HG03175 (cell line): ENCODE data around the gene HSD17B2.
"Not testable (repeated sequence)": the region's sequence is repeated elsewhere in the genome, so short reads cannot be mapped to it uniquely, and the experiment has no call there.

Experiments used
- ATAC-seq: cut with Tn5 transposase; IDR thresholded peaks from one replicate; pipeline ENCODE4 v1.9.1; 2021; ENCODE audit warnings: mild to moderate bottlenecking, moderate library complexity; ENCODE audit not compliant: unreplicated experiment

The HSD17B2 gene

DNA sequence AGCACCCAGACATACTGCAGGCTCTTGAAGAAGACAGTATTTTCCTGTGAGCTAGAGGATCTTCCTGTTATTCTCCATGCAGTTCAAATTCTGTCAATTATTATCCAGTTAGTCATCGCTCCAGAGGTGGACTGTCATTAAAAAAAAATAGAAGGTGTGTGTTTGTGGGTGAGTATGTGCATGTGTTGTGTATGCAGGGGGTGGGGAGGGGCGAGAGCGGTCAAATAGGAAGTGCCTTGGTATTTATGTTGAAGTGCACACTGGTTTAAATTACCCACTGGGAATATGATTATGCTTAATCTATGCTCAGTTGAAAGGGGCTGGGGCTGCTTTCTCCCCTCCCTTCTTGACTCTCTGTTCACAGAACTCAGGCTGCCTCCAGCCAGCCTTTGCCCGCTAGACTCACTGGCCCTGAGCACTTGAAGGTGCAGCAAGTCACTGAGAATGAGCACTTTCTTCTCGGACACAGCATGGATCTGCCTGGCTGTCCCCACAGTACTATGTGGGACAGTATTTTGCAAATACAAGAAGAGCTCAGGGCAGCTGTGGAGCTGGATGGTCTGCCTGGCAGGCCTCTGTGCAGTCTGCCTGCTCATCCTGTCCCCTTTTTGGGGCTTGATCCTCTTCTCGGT, at the start of gene HSD17B2:
Gene HSD17B2, plus strand, starts transcription at position 273 of the 632 bp plus-strand sequence. Its CDS starts 172 bp downstream, at position 445.
- no peak for ATAC-seq

- ATAC-seq = no peak
These were observed 47.9 kb upstream of the HSD17B2 start for GRCh38 chr16:81987121-81987520.

GRCh38 chr16:81987706-81988105, 47.3 kb upstream of the HSD17B2 start:
- ATAC-seq = no peak

DNA sequence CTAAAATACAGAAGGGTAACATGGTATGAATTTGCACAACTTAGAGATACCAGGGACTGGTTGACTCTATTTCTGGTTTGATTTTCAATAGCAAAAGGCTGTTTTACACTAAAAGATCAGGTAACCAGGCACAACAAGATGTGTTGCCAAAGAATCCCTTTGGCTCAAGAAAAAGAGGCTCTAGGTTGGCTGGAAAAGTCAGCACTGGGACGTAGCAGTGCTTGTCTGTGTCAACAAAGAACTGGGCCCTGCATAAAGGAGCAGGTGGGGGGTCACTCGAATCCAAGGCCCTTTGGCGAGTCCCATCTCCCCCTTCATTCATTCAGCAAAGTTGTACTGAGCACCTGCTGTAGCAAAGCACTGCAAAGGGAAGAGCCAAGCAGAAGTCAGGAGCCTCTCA, 42.2 kb upstream of the HSD17B2 start:
- ATAC-seq = no peak

GRCh38 chr16:81994485-81994884, 40.6 kb upstream of the HSD17B2 start:
- ATAC-seq = no peak

DNA sequence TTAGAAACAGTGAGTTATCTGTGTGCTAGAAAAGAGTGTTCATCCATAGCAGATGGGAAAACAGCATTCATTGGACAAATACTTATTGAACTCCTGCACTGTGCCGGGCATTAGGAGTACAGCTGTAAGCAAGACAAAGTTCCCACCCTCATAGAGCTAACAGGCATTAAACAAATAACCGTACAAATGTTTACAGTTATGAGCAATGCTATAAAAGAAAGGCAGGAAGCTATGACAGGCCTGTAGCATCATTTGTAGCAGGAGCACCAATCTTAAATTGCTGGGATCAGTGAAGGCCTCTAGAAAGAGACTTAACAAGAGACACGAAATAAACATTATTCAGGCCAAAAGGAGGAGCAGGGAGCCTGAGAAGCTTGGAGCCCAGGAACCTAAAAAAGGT, 39.4 kb upstream of the HSD17B2 start:
- ATAC-seq = no peak

DNA sequence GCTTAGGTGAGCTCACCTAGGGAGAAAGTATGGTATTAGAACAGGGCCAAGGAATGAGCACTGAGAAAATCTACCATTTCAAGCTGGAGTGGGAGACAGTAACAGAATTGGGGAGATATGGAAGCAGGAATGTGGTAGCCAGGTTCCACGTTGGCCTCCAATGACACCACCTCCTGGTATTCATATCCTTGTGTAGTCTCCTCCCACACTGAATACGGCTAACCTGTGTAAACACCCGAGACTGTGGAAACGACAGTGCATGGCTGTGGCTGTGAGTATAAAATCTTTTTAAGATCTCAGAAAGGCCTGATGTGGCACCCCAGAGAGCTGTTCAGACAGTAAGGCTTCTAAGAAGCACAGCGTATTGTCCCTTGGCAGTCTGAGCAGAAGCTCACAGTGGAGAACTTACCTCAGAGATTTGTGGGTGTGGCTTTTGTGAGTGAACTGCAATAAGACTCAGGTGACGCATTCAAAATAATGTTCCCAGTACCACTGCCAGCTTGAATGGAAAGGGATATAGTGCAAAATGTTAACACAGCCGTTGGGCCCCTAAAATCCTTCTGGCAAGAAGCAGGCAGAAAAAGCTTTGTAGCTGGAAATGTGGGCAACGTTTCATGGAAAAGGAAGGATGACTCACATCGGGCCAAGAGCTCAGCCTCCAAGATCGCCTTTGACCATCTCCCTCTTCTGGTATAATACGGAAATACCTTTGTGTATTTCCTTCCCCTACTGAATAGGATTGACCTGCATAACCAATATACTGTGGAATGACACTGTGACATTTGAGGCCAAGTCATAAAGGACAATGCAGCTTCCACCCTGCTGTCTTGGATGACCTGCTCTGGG, 38.2 kb upstream of the HSD17B2 start:
- ATAC-seq = no peak

GRCh38 chr16:81997738-81998137, 37.3 kb upstream of the HSD17B2 start:
- no peak for ATAC-seq

DNA sequence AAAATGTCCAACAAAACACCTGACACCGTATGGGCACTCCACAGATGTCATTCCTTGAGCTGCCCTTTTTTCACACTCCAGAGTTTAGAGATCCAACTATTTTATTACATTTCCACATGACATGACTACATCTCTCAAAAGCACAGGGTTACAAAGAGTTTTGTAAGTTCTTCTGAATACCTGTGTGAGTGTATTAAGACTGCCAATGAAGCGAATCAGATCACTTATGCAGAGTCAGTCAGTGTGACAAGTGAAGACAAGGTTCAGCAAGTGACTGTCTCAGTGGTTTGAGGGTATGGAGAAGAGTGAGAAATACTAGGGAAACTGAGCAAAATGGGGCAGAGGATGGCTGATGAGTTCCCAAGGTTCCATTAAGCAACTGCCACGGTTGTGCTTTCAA, 32.2 kb upstream of the HSD17B2 start:
- no peak for ATAC-seq

GRCh38 chr16:82004601-82005000, 30.5 kb upstream of the HSD17B2 start:
- ATAC-seq = no peak

- no peak for ATAC-seq
These were observed 29.8 kb upstream of the HSD17B2 start for GRCh38 chr16:82005027-82005830.

- ATAC-seq = no peak
These were observed 29.0 kb upstream of the HSD17B2 start for GRCh38 chr16:82006036-82006435.

DNA sequence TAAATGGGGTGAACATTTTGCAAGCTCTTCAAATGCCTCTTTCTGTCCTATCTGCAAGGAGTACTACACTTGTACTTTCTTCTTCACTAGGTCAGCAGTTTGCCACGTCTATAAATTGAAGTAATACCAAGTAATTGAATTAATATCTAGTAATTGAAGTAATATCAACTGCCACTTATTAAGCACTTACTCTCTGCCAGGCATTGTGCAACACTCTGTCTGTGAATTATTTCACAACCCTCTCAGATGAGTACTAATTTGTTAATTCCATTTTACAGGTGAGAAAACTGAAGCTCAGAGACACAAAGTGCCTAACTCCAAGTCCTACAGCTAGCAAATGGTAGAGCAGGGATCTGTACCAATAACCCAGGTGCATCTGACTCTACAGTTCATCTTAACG, 27.9 kb upstream of the HSD17B2 start:
- ATAC-seq = no peak

- no peak for ATAC-seq
These were observed 26.0 kb upstream of the HSD17B2 start for GRCh38 chr16:82008957-82009592.

GRCh38 chr16:82009789-82010188, 25.3 kb upstream of the HSD17B2 start:
- not testable (repeated sequence) for ATAC-seq

GRCh38 chr16:82010649-82011048, 24.4 kb upstream of the HSD17B2 start:
- no peak for ATAC-seq

- ATAC-seq = peak; percentile 95
These were observed 23.8 kb upstream of the HSD17B2 start, which contains the start of gene SDR42E1 for GRCh38 chr16:82011199-82011641. TSS of gene SDR42E1 (minus strand) at chr16:82011470. CDS start at chr16:82000858, 10,612 bp downstream.

- ATAC-seq = no peak
These were observed 21.9 kb upstream of the HSD17B2 start for GRCh38 chr16:82013139-82013538.

DNA sequence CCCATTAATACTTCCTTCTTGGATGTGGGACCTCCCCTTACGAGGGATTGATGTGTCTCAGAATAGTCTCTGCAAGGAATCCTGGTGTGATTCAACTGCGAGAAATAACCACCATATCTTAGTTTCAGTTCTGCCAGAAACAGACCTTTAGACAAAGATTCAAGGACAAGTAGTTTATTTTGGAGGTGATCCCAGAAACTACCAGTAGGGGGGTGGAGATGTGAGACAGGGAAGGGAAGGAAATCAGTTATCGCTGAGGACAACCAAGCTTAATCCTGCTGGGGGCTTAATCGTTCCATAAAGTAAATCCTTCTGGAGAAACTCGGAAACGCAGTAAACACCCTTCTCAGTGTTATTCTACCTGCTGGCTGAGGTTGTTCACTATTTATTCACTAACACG, 18.8 kb upstream of the HSD17B2 start:
- ATAC-seq = no peak

DNA sequence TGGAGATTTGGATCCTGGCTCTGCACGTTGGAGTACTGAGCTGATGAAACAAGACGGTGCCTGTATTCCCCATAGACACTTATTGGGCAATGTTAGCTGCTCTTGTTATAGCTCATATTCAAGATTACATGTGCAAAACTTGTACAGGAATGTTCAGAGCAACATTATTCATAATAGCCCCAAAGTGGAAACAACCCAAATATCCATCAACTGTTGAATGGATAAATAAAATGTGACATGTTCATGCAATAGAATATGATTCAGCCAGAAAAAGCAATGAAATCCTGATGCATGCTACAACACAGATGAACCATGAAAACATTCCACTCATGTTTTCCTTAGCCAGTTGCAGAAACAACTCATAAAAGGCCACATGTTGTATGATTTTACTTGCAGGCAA, 18.1 kb upstream of the HSD17B2 start:
- no peak for ATAC-seq
